ENCODE results near the gene RXRA.

DNA sequence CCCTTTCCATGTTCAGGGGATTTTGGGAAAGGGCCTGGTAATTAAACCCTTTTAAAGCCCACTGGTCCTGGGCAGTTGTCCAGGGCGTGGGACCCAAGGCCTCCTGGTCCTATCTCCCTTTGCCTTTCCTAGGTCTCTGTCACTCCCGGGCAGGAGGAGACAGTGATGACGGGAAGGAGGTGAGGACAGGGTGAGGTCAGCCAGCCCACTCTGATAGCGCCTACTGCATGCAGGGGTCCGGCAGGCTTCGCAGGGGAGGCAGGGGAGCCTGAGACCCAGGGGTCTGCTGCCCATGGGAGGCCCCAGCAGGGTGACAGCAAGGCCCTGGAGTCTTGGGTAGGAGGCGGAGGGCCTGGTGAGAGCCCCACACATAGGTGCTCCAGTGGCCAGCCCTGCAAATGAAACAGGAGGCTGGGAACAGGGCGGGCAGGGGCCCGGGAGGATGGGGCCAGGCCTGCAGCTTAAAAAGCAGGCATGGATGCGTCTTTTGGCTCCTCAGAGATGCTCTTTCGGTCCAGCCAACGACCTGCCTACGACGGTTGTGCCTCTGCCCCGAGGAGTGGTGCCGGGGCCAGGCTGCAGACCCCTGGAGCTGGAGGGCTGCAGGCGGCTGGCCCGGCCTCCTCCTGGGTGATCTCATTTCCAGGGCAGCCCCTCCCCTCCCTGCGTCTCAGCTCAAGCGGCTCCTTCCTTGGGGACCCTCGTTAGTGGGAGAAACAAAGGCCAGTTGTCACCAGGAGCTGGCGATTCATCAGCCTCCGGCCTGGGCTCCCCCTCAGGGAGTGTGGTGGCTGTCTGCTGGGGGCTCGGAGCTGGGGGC is 6.7 kb upstream of the RXRA start:
- TF ChIP-seq ZNF394 (tag by site-specific recombination; IDR thresholded peaks at IDR 0.05; ENCODE audit: borderline replicate concordance) (no peak), ZNF114 (tag by site-specific recombination; IDR thresholded peaks at IDR 0.05) (no peak), ZNF561 (tag by site-specific recombination; IDR thresholded peaks at IDR 0.05; ENCODE audit: borderline replicate concordance) (no peak), ZEB2 (tag by site-specific recombination; IDR thresholded peaks at IDR 0.05) (no peak), FEZF1 (tag by site-specific recombination; IDR thresholded peaks at IDR 0.05) (no peak)
- TF ChIP-seq, protein P1, sequence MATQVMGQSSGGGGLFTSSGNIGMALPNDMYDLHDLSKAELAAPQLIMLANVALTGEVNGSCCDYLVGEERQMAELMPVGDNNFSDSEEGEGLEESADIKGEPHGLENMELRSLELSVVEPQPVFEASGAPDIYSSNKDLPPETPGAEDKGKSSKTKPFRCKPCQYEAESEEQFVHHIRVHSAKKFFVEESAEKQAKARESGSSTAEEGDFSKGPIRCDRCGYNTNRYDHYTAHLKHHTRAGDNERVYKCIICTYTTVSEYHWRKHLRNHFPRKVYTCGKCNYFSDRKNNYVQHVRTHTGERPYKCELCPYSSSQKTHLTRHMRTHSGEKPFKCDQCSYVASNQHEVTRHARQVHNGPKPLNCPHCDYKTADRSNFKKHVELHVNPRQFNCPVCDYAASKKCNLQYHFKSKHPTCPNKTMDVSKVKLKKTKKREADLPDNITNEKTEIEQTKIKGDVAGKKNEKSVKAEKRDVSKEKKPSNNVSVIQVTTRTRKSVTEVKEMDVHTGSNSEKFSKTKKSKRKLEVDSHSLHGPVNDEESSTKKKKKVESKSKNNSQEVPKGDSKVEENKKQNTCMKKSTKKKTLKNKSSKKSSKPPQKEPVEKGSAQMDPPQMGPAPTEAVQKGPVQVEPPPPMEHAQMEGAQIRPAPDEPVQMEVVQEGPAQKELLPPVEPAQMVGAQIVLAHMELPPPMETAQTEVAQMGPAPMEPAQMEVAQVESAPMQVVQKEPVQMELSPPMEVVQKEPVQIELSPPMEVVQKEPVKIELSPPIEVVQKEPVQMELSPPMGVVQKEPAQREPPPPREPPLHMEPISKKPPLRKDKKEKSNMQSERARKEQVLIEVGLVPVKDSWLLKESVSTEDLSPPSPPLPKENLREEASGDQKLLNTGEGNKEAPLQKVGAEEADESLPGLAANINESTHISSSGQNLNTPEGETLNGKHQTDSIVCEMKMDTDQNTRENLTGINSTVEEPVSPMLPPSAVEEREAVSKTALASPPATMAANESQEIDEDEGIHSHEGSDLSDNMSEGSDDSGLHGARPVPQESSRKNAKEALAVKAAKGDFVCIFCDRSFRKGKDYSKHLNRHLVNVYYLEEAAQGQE (tag by site-specific recombination; IDR thresholded peaks at IDR 0.05) = no peak

Data from HEK293 (cell line).